NCI-H510A (cell line): ENCODE measurements around the gene ATP11A.

ENCODE experiments used
- DNase-seq: peaks from one replicate; lab custom pipeline; 2025; lab: John Stamatoyannopoulos, UW

Gene ATP11A

GRCh38 chr13:112930192-112930591 is 240.4 kb downstream of the ATP11A start:
- DNase-seq: no peak

- DNase-seq: peak; percentile 89
Measured at GRCh38 chr13:112931028-112931934, 241.4 kb downstream of the ATP11A start.

GRCh38 chr13:112932971-112933370 is 243.1 kb downstream of the ATP11A start:
- no peak for DNase-seq

- DNase-seq: no peak
Measured at GRCh38 chr13:112933649-112934048, 243.8 kb downstream of the ATP11A start.

GRCh38 chr13:112934078-112934477 is 244.2 kb downstream of the ATP11A start:
- DNase-seq: no peak
